C1 segment of cervical spinal cord (tissue), 14 donors: ENCODE results near the gene ST8SIA2.

Source experiments
- DNase-seq, 14 donors: peaks; one replicate each; lab custom pipeline; 2025; lab: John Stamatoyannopoulos, UW

The ST8SIA2 gene

GRCh38 chr15:92393071-92393979 lies at the start of gene ST8SIA2:
TSS of gene ST8SIA2 (plus strand) at chr15:92393881. CDS start at chr15:92394065, 184 bp downstream.
- DNase-seq, result no peak

DNA sequence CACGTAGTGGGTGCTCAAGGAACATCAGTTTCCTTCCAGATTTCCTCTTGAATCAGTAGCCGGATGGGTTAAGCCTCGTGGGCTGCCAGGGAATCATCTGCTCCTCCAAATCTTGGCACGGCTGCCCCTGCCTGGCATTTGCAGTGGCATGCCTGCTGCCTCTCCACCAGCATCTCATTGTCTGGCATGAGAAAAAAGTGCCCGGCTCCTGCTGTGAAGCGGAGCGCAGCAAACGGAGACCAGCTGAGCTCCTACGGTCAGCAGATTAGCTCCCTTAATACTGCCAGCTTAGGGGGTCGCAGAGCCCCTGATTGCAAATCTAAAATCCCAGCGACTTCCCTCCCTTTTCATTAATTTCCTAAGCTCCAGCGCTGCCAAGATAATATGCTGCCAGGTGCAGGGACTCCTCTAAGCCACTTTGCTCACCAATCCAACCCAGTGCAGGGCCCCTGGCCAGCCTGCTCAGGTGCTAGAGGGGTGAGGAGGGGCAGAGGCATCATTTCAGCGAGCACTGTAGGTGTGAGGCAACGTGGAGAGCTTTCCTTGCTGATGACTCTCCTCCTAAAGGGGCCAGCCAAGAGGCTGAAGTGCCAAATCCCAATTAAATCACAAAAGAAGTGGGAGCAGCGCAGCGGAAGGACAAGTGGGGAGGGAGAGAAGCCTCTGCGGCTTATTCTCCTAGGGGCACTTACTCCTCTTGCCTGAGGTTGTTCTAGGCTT lies 49.6 kb upstream of the ST8SIA2 start:
- DNase-seq, result peak in 12 of 14 donors; percentile 3 to 93 (median 19)

- DNase-seq, result no peak
Measured at GRCh38 chr15:92346063-92346462, 47.6 kb upstream of the ST8SIA2 start.

- no peak for DNase-seq
Measured at GRCh38 chr15:92355307-92355706, 38.4 kb upstream of the ST8SIA2 start.

- DNase-seq, result no peak
Measured at GRCh38 chr15:92361321-92362000, 32.2 kb upstream of the ST8SIA2 start.

- no peak for DNase-seq
Measured at GRCh38 chr15:92362001-92362350, 31.7 kb upstream of the ST8SIA2 start.

DNA sequence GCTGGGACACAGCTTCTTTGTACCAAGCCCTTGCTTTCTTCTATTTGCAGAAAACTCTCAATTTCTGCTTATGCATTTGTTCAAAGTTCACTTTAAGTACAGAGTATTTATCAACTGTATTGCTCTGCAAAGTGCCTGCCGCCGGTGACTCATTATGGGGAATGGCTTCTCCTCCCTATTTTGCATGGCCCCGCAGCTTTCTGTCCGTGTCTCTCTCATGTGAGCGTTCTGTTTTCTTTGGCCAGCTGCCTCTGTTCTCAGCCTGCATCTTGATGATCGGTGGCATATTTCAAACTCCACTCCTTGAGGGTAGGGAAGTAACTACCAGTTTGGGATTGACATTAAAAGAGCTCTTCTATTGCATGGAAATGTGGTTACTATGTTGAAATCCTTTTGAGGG lies 28.6 kb upstream of the ST8SIA2 start:
- DNase-seq, result no peak

GRCh38 chr15:92365906-92366305 lies 27.8 kb upstream of the ST8SIA2 start:
- DNase-seq, result no peak

GRCh38 chr15:92366381-92366780 lies 27.3 kb upstream of the ST8SIA2 start:
- DNase-seq, result no peak

DNA sequence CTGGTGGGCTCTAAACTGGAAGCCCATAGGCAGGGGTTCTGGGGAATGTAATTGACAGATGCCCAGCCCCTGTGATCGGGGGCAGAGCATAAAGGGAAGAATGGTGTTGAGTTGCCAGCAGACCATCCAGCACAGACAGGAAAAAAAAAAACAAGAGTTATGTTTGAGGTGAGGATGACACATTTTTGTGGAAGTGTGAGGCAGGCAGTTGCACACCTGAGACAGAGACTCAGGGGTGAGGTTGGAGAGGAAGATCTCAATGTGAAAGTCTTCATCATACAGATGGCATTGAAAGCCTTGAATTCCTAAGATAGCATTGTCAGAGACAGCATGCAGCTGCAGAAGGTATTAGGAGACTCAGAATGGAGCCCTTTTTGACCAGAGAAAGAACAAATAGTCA lies 18.6 kb upstream of the ST8SIA2 start:
- no peak for DNase-seq

- DNase-seq, result no peak
Measured at GRCh38 chr15:92376109-92376508, 17.6 kb upstream of the ST8SIA2 start.

- no peak for DNase-seq
Measured at GRCh38 chr15:92377083-92377789, 16.4 kb upstream of the ST8SIA2 start.

GRCh38 chr15:92383519-92384324 lies 10.0 kb upstream of the ST8SIA2 start:
- no peak for DNase-seq

DNA sequence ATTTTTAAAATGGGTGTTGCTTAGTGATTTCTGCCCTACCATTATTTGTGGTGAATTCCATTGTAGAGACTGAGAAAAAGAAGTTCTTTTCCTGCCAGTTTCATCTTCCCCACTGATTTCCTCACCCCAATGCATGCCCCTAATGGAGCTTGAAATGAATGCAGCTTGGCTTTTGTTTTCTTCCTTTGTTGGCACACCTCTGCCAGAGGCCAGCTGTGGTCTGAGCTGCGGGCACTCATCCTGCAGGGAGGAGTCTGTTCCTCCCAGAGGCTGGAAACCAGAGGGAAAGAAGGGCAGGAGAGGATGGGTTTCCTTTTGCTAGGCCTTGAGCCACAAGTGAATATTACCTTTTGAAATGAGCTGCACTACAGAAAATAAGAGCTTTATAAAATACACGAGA lies 9.3 kb upstream of the ST8SIA2 start:
- no peak for DNase-seq

DNA sequence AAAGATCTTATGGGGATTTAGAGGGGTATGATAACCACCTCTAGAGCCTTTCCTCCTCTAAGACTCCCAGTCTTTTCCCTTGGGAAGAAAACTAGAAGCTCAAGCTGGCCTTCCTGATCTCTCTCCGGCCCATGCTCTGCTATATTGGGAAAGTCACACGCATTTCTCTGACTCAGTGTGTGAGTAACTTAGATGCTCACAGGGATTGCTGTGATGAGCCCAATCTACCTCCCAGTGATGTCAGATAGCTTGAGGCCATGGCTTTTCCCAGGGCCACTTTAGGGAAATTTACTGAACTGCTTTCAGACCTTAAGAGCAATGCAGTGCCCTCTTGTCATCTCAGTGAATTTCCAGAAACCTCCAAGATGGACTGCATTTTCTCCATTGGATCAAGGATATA lies 8.6 kb upstream of the ST8SIA2 start:
- no peak for DNase-seq

- DNase-seq, result no peak
Measured at GRCh38 chr15:92391640-92392039, 2.0 kb upstream of the ST8SIA2 start.

- DNase-seq, result no peak
Measured at GRCh38 chr15:92392462-92392861, 1.2 kb upstream of the ST8SIA2 start.

DNA sequence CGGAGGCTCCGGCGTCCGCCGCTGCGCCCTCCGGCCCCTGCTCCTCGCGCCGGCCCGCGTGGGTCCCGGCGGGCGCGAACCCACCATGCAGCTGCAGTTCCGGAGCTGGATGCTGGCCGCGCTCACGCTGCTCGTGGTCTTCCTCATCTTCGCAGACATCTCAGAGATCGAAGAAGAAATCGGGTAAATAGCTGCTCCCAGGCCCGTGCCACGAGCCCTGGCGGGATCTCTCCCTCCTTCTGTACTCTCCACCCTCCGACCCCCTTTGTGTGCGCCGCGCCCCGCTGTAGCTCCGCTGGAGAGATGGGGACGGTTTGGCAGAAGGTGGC lies 263 bp downstream of the ST8SIA2 start:
- DNase-seq, result no peak

GRCh38 chr15:92394309-92395097 lies 822 bp downstream of the ST8SIA2 start:
- no peak for DNase-seq

- no peak for DNase-seq
Measured at GRCh38 chr15:92395098-92395635, 1.5 kb downstream of the ST8SIA2 start.
